Endothelial cell of umbilical vein (primary cell): Measurements from ENCODE around the gene ST6GALNAC6. TPM values are rescaled to one million over a fixed set of nuclear protein-coding genes. Genes with fewer than 3 reads are reported as not detected.

ENCODE experiments used
- BruUV-seq: library from RNA; stranded (reverse); fragments of 400-500 nt; replicated peaks from 2 replicates; lab custom pipeline; 2021; lab: Mats Ljungman, UMichigan
- CTCF ChIA-PET: fragments of 300-600, 350-600 bp; sonication (Branson Sonifier 250); formaldehyde crosslinking; loops from one replicate; lab custom pipeline; 2021; ENCODE audit warnings: antibody characterized with exemption, inconsistent platforms; lab: Charles Lee
- POLR2A ChIA-PET: fragments of 300-600, 350-600 bp; sonication (Branson Sonifier 250); formaldehyde crosslinking; loops from one replicate; lab custom pipeline; 2021; ENCODE audit warnings: antibody characterized with exemption, inconsistent platforms; lab: Charles Lee
- DNase-seq: peaks from one replicate; pipeline ENCODE4 v3.0.0-alpha.2; 2011; ENCODE audit warnings: low read depth, low spot score
- FAIRE-seq: peaks from 2 replicates; lab custom pipeline; 2011; peaks lifted over from hg19 to GRCh38; lab: Jason Lieb, UNC
- H2AFZ ChIP-seq: 2 replicates; pipeline ENCODE4 v1.6.0; 2012; ENCODE audit warnings: low read depth, low read length, control low read depth, inconsistent platforms
- H3K27ac ChIP-seq: 2 replicates; pipeline ENCODE4 v1.5.1; 2011; ENCODE audit warnings: low read depth, mild to moderate bottlenecking, control low read depth, low read length, moderate library complexity; ENCODE audit not compliant: insufficient read depth
- H3K27me3 ChIP-seq, 2 experiments: 2 replicates each; pipeline versions ENCODE4 v1.6.0 to v1.6.1; 2011; ENCODE audit warnings: low read length in 2 of 2, mixed read lengths in 1 of 2; ENCODE audit not compliant: control insufficient read depth in 2 of 2, insufficient read depth in 2 of 2
- H3K36me3 ChIP-seq, 2 experiments: 2 replicates in 1 of 2; 3 replicates in 1 of 2; pipeline ENCODE4 v1.5.1; 2011; ENCODE audit warnings: low read length in 2 of 2, mild to moderate bottlenecking in 1 of 2, moderate library complexity in 1 of 2; ENCODE audit not compliant: control insufficient read depth in 2 of 2, insufficient read depth in 2 of 2; ENCODE audit errors: extremely low read depth in 1 of 2
- H3K4me1 ChIP-seq: 3 replicates; pipeline ENCODE4 v1.5.1; 2011; ENCODE audit warnings: mild to moderate bottlenecking, low read length; ENCODE audit not compliant: control insufficient read depth, insufficient read depth; ENCODE audit errors: extremely low read depth
- H3K4me2 ChIP-seq: 2 replicates; pipeline ENCODE4 v1.6.1; 2011; ENCODE audit warnings: low read length, control low read depth, mixed read lengths; ENCODE audit not compliant: insufficient read depth
- H3K4me3 ChIP-seq, 3 experiments: fragments of 200-600 bp in 1 of 3; sonication (generic), shearing (Covaris generic) in 1 of 3; replicated peaks in 1 of 3; 2 replicates each; pipeline ENCODE4 v1.5.1; 2011 to 2016; ENCODE audit warnings: control low read depth in 3 of 3, low read length in 3 of 3, mild to moderate bottlenecking in 2 of 3, inconsistent platforms in 1 of 3, low read depth in 1 of 3, moderate library complexity in 1 of 3; ENCODE audit not compliant: insufficient read depth in 1 of 3
- H3K79me2 ChIP-seq: 2 replicates; pipeline ENCODE4 v1.6.0; 2012; ENCODE audit warnings: low read length, inconsistent platforms; ENCODE audit not compliant: control insufficient read depth, insufficient read depth
- H3K9ac ChIP-seq: replicated peaks from 2 replicates; pipeline ENCODE3; 2011; ENCODE audit warnings: low read length, control low read depth; ENCODE audit not compliant: insufficient read depth; ENCODE audit errors: extremely low read depth
- H3K9me1 ChIP-seq: replicated peaks from 3 replicates; pipeline ENCODE4 v1.6.0; 2011; ENCODE audit warnings: mild to moderate bottlenecking, low read length; ENCODE audit not compliant: control insufficient read depth, insufficient read depth; ENCODE audit errors: extremely low read depth
- H3K9me3 ChIP-seq: replicated peaks from 2 replicates; pipeline ENCODE4 v1.5.1; 2012; ENCODE audit warnings: low read length, inconsistent platforms; ENCODE audit not compliant: control insufficient read depth, insufficient read depth
- H4K20me1 ChIP-seq: replicated peaks from 2 replicates; pipeline ENCODE3; 2011; ENCODE audit warnings: mild to moderate bottlenecking, low read length; ENCODE audit not compliant: control insufficient read depth, insufficient read depth; ENCODE audit errors: extremely low read depth
- CTCF ChIP-seq, 2 donors: IDR thresholded peaks; 1 replicate in 1 of 2; 2 replicates in 1 of 2; pipeline ENCODE4 v1.5.1; 2011; ENCODE audit warnings: low read length in 2 of 2, mild to moderate bottlenecking in 2 of 2, moderate library complexity in 2 of 2, control low read depth in 1 of 2, inconsistent platforms in 1 of 2, low read depth in 1 of 2; ENCODE audit not compliant: insufficient read depth in 1 of 2; ENCODE audit errors: extremely low read depth in 1 of 2
- EZH2 ChIP-seq: IDR thresholded peaks from 2 replicates; pipeline ENCODE4 v1.6.1; 2012; ENCODE audit warnings: borderline replicate concordance, low read depth, mild to moderate bottlenecking, moderate library complexity, low read length, inconsistent platforms; ENCODE audit not compliant: severe bottlenecking
- FOS ChIP-seq: IDR thresholded peaks from 2 replicates; pipeline ENCODE4 v1.6.1; 2011; ENCODE audit warnings: mild to moderate bottlenecking, low read length, moderate library complexity, borderline replicate concordance; ENCODE audit not compliant: insufficient read depth
- GATA2 ChIP-seq: IDR thresholded peaks from 2 replicates; pipeline ENCODE4 v1.7.0; 2011; ENCODE audit warnings: low read depth, mild to moderate bottlenecking, moderate library complexity, mixed read lengths, low read length; ENCODE audit not compliant: insufficient read length, insufficient read depth
- JUN ChIP-seq: IDR thresholded peaks from 2 replicates; pipeline ENCODE4 v1.6.1; 2011; ENCODE audit warnings: borderline replicate concordance, low read depth; ENCODE audit not compliant: insufficient read length, insufficient read depth
- MAX ChIP-seq: IDR thresholded peaks from 2 replicates; pipeline ENCODE4 v1.6.1; 2011; ENCODE audit not compliant: insufficient read depth, insufficient read length
- MYC ChIP-seq: IDR thresholded peaks from one replicate; pipeline ENCODE4 v1.6.1; 2011; ENCODE audit warnings: mild to moderate bottlenecking, low read depth, low read length
- POLR2A ChIP-seq: IDR thresholded peaks from 2 replicates; pipeline ENCODE4 v1.6.1; 2012; ENCODE audit warnings: low read depth, mild to moderate bottlenecking, control low read depth, low read length
- POLR2AphosphoS5 ChIP-seq: IDR thresholded peaks from 2 replicates; pipeline ENCODE4 v1.6.1; 2012; ENCODE audit warnings: low read depth, mild to moderate bottlenecking, control low read depth, low read length, moderate library complexity; ENCODE audit not compliant: insufficient read depth
- dilution Hi-C: fragments of 300-500 bp; cut with MboI; formaldehyde crosslinking; loops from one replicate; pipeline ENCODE4 v1.15.0; 2019; ENCODE audit warnings: low sequenced_read_pairs; ENCODE audit not compliant: extremely low pct_ligation_motif_present
- intact Hi-C: fragments of 100-400 bp; cut with micrococcal nuclease; formaldehyde crosslinking; loops from one replicate; pipeline ENCODE4 v1.10.0; 2022
- polyA plus RNA-seq, 4 experiments: library from polyadenylated mRNA; depleted of rRNA in 3 of 4; stranded (reverse) in 3 of 4; unstranded in 1 of 4; fragments of >200 nt; gene quantifications; 2 replicates each; pipeline versions ENCODE4 v1.2.1 to v1.2.3, GENCODE V29; 2011 to 2012; ENCODE audit warnings: missing spikeins in 1 of 4
- total RNA-seq: library from RNA; stranded (reverse); gene quantifications from 2 replicates; pipeline ENCODE4 v1.2.3, GENCODE V29; 2021

Gene ST6GALNAC6
- total and polyA plus RNA-seq, 2 donors (not counting 3 experiments of a cell fraction or from before 2014, with no cell fraction given) = 43.0 to 78.9 TPM

- H4K20me1 ChIP-seq = no peaks in the 10 kb centered on the region
- BruUV-seq = no TSS peak
Observed at GRCh38 chr9:127934248-127934647, 34.8 kb upstream of the ST6GALNAC6 start.

More at GRCh38 chr9:127934248-127934647, 34.8 kb upstream of the ST6GALNAC6 start:
- TF ChIP-seq MYC (no peak), JUN (no peak), GATA2 (no peak), FOS (no peak), MAX (no peak), CTCF (IDR thresholded peaks at IDR 0.05; ENCODE audit: extremely low read depth in 1 of 2, insufficient read depth in 1 of 2, low read depth in 1 of 2, low read length in 2 of 2) (no peak), EZH2 (no peak), POLR2A (no peak), POLR2AphosphoS5 (no peak)
- dilution Hi-C loops (no loop called here), intact Hi-C loops (no loop called here)
- H2AFZ ChIP-seq = no peak overlapping the region
- H3K4me2 ChIP-seq = no peak overlapping the region
- ChIA-PET CTCF (interaction anchor here (1.2 kb wide), 1 partner anchor 101 kb away, joined by 4 read pairs; no protein-coding TSS in a partner anchor), POLR2A (no interaction called here)
- no peaks in the 10 kb centered on the region for H3K9me3 ChIP-seq
- H3K27me3 ChIP-seq = no peaks in the 10 kb centered on the region
- FAIRE-seq (no peak), DNase-seq (no peak)
- no peak overlapping the region for H3K9ac ChIP-seq
- peaks cover 0 to 3% of the 10 kb centered on the region in 2 experiments for H3K36me3 ChIP-seq
- H3K9me1 ChIP-seq = no peaks in the 10 kb centered on the region
- peaks cover 21% of the 10 kb centered on the region for H3K79me2 ChIP-seq
- H3K4me3 ChIP-seq = no peak overlapping the region
- peaks cover 37% of the 10 kb centered on the region for H3K4me1 ChIP-seq
- H3K27ac ChIP-seq = no peak overlapping the region
